Adrenal gland (tissue), 12 donors: ENCODE results near the gene GTF2A1. TPM values are rescaled to one million over a fixed set of nuclear protein-coding genes. Genes with fewer than 3 reads are reported as not detected.

ENCODE experiments used
- DNase-seq, 7 donors: peaks; one replicate each; pipeline ENCODE4 v3.0.0-alpha.2; 2019 to 2020
- H3K27ac ChIP-seq, 5 donors: fragments of 200-600 bp; sonication (generic) in 4 of 5; 1 replicate in 3 of 5; 2 replicates in 2 of 5; pipeline versions ENCODE4 v1.5.1 to v1.8.0; 2016 to 2020; ENCODE audit warnings: mild to moderate bottlenecking in 1 of 5
- H3K27me3 ChIP-seq: fragments of 200-600 bp; 2 replicates; pipeline ENCODE4 v1.8.0; 2021
- H3K36me3 ChIP-seq, 2 donors: fragments of 200-600 bp; replicated peaks in 1 of 2; 1 replicate in 1 of 2; 2 replicates in 1 of 2; pipeline versions ENCODE4 v1.5.1 to v1.8.0; 2018 to 2022
- H3K4me1 ChIP-seq, 2 donors: fragments of 200-600 bp; replicated peaks in 1 of 2; 1 replicate in 1 of 2; 2 replicates in 1 of 2; pipeline versions ENCODE4 v1.5.1 to v1.8.0; 2018 to 2021
- H3K4me3 ChIP-seq, 4 donors: fragments of 200-600 bp; sonication (generic) in 3 of 4; one replicate each; pipeline ENCODE4 v1.5.1; 2016 to 2018
- H3K9me3 ChIP-seq, 3 donors: fragments of 200-600 bp; sonication (generic) in 1 of 3; replicated peaks in 1 of 3; 1 replicate in 2 of 3; 2 replicates in 1 of 3; pipeline versions ENCODE4 v1.5.1 to v1.8.0; 2016 to 2021
- POLR2A ChIP-seq, 2 donors: fragments of 450-650 bp; IDR thresholded peaks; one replicate each; pipeline ENCODE4 v1.6.1; 2017; ENCODE audit warnings: antibody characterized with exemption in 2 of 2, mild to moderate bottlenecking in 2 of 2, moderate library complexity in 1 of 2
- WGBS, 4 donors: extraction: QIAGEN DNeasy Blood & Tissue Kit in 2 of 4; methylation state at CpG; one replicate each; pipeline versions ENCODE4 v1.1.5 to v1.1.7; 2013 to 2017; 5-methylcytosine and 5-hydroxymethylcytosine counted together
- intact Hi-C, 2 donors: fragments of 100-400 bp; cut with DNase I; formaldehyde crosslinking; loops; one replicate each; pipeline versions ENCODE4 v1.14.1 to v1.15.0; 2022 to 2023
- polyA plus RNA-seq, 3 donors: library from polyadenylated mRNA; stranded (reverse); fragments of 200-250 nt in 2 of 3; fragments of 350-450 nt in 1 of 3; fragmentation: Illumina TruSeq in 1 of 3; extraction: RNeasy Lipid Tissue Mini Kit (QIAGEN cat#74804) in 1 of 3; gene quantifications; one replicate each; pipeline ENCODE4 v1.2.3, GENCODE V29; 2013 to 2014
- total RNA-seq, 9 donors: library from RNA; depleted of rRNA in 4 of 9; stranded (reverse); fragments of >200 nt in 4 of 9; fragments of 120-200 nt in 1 of 9; fragmentation: NEBNext Ultra II Directional in 1 of 9; extraction: Animal tissue kit (Norgen Biotek cat#: 25700) in 1 of 9; gene quantifications; one replicate each; pipeline versions ENCODE4 v1.1.0 to v1.2.4, GENCODE V29; 2013 to 2023
- TF ChIP-seq, protein P1 (sequence below), 6 experiments: fragments of 450-650 bp in 4 of 6; fragments of 200-600 bp in 2 of 6; sonication (generic) in 1 of 6; IDR thresholded peaks; 1 replicate in 5 of 6; 2 replicates in 1 of 6; pipeline versions ENCODE4 v1.5.1 to v1.8.0; 2016 to 2021; ENCODE audit warnings: antibody characterized with exemption in 6 of 6, mild to moderate bottlenecking in 2 of 6, moderate library complexity in 1 of 6
- donor health status: healthy with polysubstance abuse.
- donor health status: Bipolar disorder and iron deficiency.
- donor health status: DM: yes; HTN: yes; CAD: no.
- donor health status: DM: no; HTN: no; CAD: no.
- donor health status: DM: no; HTN: no; CAD: no.
- donor health status: DM: yes; HTN: yes; CAD: no.

The GTF2A1 gene
- total and polyA plus RNA-seq, 12 donors: 4.3 to 51.4 (median 29.4) TPM

DNA sequence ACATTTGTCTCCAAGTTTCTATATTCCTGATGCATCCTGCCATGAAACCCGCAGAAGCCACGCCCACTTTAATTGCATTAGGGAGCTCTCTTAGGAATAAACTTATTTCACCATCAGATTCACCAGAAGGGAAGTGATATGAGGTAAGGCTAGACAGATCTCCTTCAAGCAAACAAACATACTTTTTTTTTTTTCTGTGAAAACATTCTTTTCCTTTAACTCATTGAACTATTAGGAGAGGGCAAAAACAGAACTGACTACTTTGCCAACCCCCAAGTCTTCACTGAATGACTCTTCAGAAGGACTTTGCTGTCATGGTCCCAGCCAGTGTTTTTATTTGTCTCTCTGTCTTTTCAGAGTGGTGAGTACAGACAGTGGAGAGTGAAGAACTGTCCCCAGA is 48.4 kb downstream of the GTF2A1 start:
- Histone ChIP-seq H3K4me1 (peaks cover 10 to 30% of the 10 kb centered on the region in 2 donors), H3K4me3 (no peak overlapping the region), H3K36me3 (no peaks in the 10 kb centered on the region), H3K9me3 (no peaks in the 10 kb centered on the region), H3K27ac (no peak overlapping the region), H3K27me3 (no peaks in the 10 kb centered on the region)
- 76 to 83% (median 80%) methylated on average over 2 of the region's 2 CpGs for WGBS, 4 donors
- no peak for DNase-seq
- TF ChIP-seq POLR2A (IDR thresholded peaks at IDR 0.05): no peak
- TF ChIP-seq, protein P1, sequence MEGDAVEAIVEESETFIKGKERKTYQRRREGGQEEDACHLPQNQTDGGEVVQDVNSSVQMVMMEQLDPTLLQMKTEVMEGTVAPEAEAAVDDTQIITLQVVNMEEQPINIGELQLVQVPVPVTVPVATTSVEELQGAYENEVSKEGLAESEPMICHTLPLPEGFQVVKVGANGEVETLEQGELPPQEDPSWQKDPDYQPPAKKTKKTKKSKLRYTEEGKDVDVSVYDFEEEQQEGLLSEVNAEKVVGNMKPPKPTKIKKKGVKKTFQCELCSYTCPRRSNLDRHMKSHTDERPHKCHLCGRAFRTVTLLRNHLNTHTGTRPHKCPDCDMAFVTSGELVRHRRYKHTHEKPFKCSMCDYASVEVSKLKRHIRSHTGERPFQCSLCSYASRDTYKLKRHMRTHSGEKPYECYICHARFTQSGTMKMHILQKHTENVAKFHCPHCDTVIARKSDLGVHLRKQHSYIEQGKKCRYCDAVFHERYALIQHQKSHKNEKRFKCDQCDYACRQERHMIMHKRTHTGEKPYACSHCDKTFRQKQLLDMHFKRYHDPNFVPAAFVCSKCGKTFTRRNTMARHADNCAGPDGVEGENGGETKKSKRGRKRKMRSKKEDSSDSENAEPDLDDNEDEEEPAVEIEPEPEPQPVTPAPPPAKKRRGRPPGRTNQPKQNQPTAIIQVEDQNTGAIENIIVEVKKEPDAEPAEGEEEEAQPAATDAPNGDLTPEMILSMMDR (IDR thresholded peaks at IDR 0.05): no peak
- intact Hi-C loops: no loop called here

DNA sequence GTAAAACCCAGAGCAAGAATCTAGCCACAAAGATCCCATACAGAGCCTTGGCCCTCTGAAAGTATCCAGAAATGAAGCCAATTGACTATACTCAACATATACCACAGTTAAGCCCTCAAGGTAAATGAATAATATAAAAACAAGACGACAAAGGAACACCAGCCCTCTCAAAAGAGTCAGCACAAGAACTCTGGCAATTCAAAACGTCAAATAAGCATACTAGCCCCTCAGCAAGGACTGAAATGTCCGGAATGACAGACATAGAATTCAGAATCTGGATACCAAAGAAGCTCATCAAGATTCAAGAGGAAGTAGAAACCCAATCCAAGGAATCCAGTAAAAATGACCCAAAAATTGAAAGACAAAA is 49.9 kb downstream of the GTF2A1 start:
- Histone ChIP-seq H3K27me3 (no peaks in the 10 kb centered on the region), H3K4me1 (peaks cover 5 to 19% of the 10 kb centered on the region in 2 donors), H3K36me3 (no peaks in the 10 kb centered on the region), H3K4me3 (peak overlapping the region in 1 of 4 donors; percentile 69), H3K9me3 (no peaks in the 10 kb centered on the region), H3K27ac (peak overlapping the region in 4 of 5 donors; percentile 91 to 99 (median 96))
- DNase-seq: no peak
- 6 to 15% (median 13%) methylated on average over 3 of the region's 3 CpGs for WGBS, 4 donors
- intact Hi-C loops: no loop called here
- TF ChIP-seq, protein P1 (IDR thresholded peaks at IDR 0.05): peak in 1 of 6 experiments; percentile 3
- TF ChIP-seq POLR2A (IDR thresholded peaks at IDR 0.05): no peak

DNA sequence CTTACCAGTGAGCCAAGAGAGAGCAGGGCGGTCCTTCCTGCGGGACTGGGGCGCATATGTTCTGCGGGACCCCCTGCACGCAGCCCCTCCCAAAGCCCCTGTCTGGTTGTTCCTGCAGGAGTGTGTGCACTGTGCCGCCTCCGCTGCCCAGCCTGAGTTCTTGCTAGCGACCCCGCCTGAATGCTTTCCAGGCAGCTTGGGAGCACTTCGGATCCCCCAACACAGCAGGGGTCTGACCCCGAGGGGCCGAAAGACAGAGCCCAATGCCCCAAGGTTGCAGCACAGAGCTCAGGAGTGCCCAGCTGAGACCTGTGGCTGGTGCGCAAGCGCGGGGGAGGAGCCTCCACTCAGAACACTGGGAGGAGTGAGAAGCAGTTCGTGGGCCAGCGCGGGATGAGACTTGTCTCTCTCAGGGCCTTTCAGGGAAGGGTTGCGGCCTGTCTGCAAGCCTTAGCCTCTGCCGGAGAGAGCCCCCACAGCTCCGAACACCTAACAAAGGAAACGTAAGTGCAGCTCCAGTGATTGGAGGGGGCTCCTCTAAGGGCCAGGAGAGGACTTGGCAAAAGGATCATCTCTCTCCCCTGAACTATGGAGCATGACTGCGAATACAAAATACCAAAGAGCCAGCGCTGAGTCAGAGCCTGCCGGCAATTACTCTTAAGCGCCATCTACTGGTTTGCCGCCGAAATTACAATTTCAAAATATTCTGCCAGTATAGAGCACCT is 50.5 kb downstream of the GTF2A1 start:
- H3K27me3 ChIP-seq: no peaks in the 10 kb centered on the region
- H3K9me3 ChIP-seq: no peaks in the 10 kb centered on the region
- WGBS, 4 donors: 0% methylated on average over 13 to 28 of the region's 28 CpGs
- peaks cover 5 to 19% of the 10 kb centered on the region in 2 donors for H3K4me1 ChIP-seq
- peak overlapping the region; percentile 83 to 99 (median 95) for H3K27ac ChIP-seq
- TF ChIP-seq POLR2A (IDR thresholded peaks at IDR 0.05): peak; percentile 35 to 96
- TF ChIP-seq, protein P1 (IDR thresholded peaks at IDR 0.05): peak; percentile 81 to 92 (median 90)
- peak; percentile 91 to 97 (median 96) for DNase-seq
- no peaks in the 10 kb centered on the region for H3K36me3 ChIP-seq
- peak overlapping the region; percentile 30 to 70 (median 54) for H3K4me3 ChIP-seq
- intact Hi-C loops: no loop called here

DNA sequence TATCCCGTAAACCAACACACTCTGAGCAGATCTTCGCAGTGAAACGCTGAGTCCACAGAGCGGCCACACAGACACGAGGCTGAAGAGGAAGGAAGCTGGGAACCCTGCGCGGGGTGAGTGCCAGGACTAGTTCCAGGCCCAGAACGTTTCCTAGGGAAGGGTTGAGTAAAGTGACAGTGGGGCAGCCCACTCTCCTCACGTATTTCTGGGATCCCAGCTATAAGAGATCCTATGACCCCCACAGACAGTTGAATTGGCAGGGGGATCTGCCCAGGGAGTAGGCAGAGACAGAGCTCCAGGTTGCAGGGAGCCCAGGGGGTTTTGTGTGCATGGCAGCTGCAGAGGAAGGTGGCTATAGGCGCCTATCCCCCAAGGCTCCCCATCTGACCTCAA is 51.1 kb downstream of the GTF2A1 start:
- TF ChIP-seq POLR2A (IDR thresholded peaks at IDR 0.05): no peak
- TF ChIP-seq, protein P1 (IDR thresholded peaks at IDR 0.05): no peak
- no peaks in the 10 kb centered on the region for H3K27me3 ChIP-seq
- 1 to 3% (median 2%) methylated on average over 10 of the region's 10 CpGs for WGBS, 4 donors
- H3K36me3 ChIP-seq: no peaks in the 10 kb centered on the region
- peaks cover 5 to 19% of the 10 kb centered on the region in 2 donors for H3K4me1 ChIP-seq
- peak; percentile 62 to 85 (median 75) for DNase-seq
- no peaks in the 10 kb centered on the region for H3K9me3 ChIP-seq
- peak overlapping the region; percentile 30 to 70 (median 54) for H3K4me3 ChIP-seq
- intact Hi-C loops: loop anchor here in 1 of 2 donors (10.0 kb wide), 1 partner anchor 215 kb away; the partner anchor contains the start of gene TSHR
- peak overlapping the region; percentile 83 to 99 (median 95) for H3K27ac ChIP-seq
